Measurements from ENCODE around the gene PRSS12. TPM values are rescaled to one million over a fixed set of nuclear protein-coding genes. Genes with fewer than 3 reads are reported as not detected.
A peak's percentile ranks its signal among the peaks of the same experiment; 100 is the strongest.
"Not testable (repeated sequence)": the region's sequence is repeated elsewhere in the genome, so short reads cannot be mapped to it uniquely, and the experiment has no call there.

PRSS12 gene
- polyA plus RNA-seq, 1 donor, result 3.9 TPM

DNA sequence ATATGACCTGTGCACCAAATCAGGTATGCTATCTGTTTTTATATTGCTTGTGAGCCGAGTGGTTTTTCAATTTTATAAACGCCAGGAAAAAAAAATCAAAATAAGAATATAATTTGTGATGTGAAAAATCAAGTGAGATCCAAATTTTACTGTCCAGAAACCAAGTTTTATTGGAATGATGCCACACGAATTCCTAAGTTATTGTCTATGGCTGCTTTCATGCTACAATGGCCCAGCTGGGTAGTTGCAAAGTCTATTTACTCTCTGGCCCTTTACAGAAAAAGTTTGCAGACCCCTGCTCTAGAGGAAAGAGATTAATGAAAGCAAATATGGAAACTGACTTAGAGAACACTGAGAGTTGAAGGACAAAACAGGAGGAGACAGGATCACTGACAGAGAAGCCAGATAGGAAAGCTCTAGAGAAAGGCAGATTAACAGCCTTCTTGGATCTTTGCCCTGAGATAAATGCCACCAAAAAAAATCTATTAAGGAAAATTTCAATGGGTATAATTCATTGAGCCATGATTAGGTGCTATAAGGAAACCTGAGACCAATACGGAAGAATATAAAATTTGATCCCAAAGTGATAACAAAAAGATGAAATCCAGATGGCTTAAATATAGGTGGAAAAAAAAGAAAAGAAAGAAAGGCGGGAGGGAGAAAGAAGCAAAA is 29.8 kb downstream of the PRSS12 start:
- DNase-seq, result peak; percentile 42

- DNase-seq, result no peak
Measured at GRCh38 chr4:118318931-118319330, 33.9 kb downstream of the PRSS12 start.

- DNase-seq, result no peak
Measured at GRCh38 chr4:118317691-118318090, 35.1 kb downstream of the PRSS12 start.

DNA sequence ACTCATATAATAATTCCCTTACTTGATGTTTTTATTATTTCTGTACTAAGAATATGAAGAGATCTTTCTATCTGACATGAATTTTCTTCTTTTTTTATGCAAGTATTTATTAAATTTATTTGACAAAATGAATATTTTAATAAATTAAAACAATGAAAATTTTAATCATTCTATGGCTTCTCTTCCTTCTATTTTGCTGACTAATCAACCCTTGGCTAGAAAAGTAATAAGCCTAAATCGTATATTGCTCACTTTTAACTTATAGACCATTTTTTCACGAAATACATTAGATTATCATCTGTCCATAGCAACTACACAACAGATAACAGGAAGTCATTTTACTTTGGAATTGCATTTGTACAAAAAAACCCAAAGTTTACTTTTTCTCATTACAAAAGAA is 38.6 kb downstream of the PRSS12 start:
- DNase-seq, result no peak

- DNase-seq, result no peak
Measured at GRCh38 chr4:118313098-118313497, 39.7 kb downstream of the PRSS12 start.

DNA sequence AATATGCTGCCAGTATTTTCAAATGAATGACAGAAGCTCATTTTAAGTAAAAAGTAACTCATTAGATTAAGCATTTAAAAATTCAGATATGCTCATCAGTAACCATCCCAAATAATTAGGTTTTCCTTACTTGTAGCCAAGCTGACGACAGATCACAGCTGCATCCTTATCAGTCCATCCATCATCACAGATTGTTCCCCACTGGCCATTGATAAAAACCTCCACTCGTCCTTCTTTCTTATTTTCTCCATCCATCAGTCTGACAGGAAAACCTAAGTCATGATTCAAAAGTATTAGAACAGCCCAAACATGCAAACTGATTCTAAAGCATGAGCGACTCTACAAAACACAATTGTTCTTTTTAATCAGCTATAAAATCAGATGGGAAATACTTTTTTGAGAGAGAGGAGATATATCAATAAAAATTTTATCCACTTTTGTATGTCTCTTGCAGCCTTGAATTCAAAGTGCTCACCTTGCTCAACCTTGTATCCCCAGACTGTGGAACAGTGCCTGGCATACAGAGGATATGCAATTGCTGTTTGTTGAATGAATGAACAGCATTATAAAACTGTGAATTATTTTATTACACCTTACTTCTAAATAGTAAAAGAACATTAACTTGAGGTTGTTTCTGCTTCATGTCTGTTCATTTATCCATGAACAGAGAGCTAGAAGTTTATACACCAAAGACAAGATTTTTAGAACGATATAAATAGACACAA is 44.3 kb downstream of the PRSS12 start:
- no peak for DNase-seq

DNA sequence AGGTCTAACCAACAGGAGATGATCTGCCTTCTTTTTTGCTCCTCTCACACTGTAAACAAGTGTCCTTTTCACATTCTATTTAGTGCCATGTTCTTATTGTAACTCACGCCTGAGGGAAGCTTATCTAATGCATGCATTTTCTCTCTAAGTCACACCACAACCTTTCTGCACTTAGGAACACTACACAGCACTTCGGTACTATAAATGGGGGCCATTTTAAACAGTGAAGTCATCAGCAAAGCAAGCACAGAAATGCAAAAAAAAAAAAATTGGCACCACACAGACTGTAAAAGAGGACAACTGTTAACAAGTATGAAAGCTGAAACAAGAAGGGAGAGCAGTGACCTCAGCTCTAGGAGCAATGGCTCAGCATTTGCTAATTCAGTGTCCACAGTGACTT is 45.2 kb downstream of the PRSS12 start:
- no peak for DNase-seq

DNA sequence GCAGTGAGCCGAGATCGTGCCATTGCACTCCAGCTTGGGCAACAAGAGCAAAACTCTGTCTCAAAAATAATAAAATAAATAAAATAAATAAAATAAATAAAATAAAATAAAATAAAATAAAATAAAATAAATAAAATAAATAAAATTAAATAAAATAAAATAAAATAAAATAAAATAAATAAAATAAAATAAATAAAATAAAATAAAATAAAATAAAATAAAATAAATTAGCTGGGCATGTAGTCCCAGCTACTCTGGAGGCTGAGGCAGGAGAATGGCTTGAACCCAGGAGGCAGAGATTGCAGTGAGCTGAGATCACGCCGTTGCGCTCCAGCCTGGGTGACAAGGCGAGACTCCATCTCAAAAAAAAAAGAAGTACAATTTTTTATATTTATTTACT is 53.2 kb downstream of the PRSS12 start:
- not testable (repeated sequence) for DNase-seq

DNA sequence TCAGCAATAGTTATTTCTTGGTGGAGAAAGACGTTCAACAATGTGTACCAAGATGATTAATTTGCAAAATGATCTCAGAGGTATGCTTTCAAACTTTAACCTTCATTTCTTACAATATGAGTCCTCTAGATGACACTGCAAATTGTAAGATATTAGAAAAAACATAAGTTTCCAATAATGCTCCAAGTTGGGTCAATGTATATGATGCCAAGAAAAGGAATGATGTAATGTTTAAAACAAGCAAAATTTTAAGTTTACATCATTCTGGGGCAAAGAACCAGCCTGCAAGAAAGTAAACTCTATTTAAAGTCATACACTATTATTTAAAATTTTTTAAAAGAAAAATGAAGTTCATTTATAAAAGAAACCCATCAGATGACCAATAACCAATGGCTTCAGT is 56.1 kb downstream of the PRSS12 start:
- DNase-seq, result no peak

GRCh38 chr4:118290951-118291350 is 61.9 kb downstream of the PRSS12 start:
- no peak for DNase-seq

GRCh38 chr4:118289794-118290193 is 63.0 kb downstream of the PRSS12 start:
- peak; percentile 32 for DNase-seq

DNA sequence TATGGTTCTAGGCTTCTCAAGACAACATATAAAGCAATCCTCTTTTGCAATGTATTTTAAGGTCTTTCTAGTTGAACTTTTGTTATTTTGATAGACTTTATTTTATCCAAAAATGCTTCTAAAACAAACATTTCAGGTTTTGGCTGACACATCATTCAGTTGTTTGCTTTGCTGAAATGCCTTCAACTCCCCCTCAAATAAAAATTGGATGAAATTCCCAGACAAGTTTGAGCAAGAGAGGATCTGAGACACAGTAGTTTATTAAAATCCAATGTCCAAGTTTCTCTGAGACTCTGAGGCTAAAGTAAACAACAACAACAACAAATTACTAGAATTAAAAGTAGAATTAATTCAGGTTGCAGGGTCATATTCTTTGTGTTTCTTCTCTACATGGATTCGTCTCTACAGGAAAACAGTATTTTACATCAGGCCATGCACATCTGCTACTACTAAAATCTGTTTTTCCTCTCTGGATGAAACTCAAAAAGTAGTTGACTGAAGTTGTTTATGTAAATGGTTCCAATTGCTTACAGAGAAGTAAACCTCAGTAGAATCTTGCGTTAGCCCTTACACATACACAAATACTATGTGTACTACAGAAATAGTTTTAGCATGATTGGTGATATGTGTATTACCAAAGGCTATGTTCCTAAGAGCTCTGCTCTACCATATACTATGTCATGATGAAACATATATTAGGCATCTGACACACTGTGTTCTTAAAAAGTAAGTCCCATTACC is 64.9 kb downstream of the PRSS12 start:
- DNase-seq, result no peak

GRCh38 chr4:118286685-118287084 is 66.1 kb downstream of the PRSS12 start:
- no peak for DNase-seq

DNA sequence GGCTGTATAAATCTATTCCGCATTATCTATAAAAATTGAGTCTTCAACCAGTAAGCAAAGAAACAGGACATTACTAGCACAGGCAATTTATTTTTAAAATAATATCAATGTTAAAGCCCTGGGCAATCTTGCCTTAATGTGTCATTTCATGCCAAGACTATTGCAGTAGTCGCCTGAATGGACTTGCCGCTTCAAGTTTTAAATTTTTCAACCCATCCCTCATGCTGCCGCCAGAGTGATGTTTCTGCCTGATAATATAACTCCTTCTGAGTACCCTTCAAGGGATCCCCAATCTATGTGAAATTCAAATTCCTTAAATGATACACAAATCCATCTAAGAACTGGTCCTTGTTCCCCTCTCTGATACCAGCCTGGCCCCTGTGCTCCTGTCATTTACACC is 66.9 kb downstream of the PRSS12 start:
- DNase-seq, result no peak

- DNase-seq, result no peak
Measured at GRCh38 chr4:118284169-118284568, 68.6 kb downstream of the PRSS12 start.

DNA sequence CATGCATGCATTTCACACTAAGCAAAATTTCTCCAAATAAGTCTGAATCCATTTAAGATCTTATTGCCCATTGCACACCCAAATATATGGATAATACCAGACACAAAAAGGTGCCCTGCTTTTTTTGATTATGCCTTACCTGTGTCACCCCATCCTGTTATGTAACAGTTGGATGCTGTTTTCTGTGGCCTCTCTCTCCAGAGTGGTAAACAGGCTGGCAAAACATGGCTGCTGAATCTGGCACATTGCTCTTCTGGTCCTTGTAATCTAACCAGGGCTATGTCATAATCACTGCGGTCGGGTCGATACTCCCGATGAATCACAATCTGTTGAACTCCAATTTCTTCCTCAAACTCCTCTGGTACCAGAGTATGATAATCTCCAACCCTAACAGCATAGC is 70.1 kb downstream of the PRSS12 start:
- no peak for DNase-seq

DNA sequence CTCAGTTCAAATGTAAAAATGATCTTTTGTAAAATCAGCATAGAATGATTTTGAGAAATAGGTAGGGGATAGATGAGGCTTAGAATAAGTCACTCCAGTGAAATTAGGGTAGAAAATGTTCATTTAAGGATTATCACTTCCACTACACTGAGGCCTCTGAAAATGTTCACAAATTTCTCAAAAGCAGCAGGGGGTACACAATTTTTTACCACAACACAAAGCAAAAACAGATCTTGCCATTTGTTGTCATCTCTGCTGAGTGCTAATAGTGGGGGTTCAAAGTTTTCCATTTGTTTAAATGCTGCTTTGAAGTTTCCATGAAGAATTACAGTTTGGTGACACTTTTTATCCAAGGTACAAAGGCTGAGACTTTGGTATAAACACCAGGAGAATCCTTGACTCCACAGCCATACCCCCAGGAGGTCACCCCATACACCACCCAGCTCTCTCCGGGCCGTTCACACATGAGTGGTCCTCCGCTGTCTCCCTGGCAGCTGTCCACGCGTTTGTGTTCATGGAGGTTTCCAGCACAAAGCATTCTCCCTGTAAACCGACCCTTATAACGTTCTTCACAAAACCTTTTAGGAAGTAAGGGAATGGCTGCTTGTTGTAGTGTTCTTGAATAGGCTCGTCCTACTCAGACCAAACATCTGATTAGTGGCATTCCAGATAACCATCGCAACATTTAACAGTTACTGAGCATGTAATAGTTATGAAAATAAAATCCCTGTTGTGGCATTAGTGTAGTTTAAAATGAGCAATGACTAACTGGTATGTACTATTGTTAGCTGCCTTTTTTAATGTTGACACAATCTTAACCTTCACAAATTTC is 71.0 kb downstream of the PRSS12 start:
- DNase-seq, result no peak

GRCh38 chr4:118280501-118281218 is 72.1 kb downstream of the PRSS12 start:
- DNase-seq, result peak; percentile 56

DNA sequence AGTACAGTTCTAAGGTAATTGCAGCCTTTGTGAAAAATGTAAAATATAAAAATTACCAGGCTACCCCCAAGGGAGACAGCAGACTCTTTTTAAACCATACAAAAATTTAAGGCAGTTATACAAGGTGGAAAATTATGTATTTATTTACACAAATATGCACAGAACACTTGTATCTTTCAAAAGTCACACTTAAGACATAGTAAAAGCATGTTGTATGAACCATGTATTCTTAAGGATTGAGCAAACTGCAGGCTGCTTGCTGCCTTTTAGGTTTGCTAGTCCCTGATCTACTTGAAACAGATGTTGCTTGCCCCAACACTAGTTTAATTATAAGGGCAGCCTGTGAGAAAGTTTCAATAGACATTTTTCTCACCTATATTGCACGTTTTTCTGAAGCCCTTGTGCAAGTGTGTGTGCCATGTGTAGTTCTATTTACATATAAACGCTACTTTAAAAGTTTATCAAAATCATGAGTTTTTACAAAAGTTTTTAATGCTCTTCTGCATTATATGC is 72.8 kb downstream of the PRSS12 start:
- no peak for DNase-seq

DNA sequence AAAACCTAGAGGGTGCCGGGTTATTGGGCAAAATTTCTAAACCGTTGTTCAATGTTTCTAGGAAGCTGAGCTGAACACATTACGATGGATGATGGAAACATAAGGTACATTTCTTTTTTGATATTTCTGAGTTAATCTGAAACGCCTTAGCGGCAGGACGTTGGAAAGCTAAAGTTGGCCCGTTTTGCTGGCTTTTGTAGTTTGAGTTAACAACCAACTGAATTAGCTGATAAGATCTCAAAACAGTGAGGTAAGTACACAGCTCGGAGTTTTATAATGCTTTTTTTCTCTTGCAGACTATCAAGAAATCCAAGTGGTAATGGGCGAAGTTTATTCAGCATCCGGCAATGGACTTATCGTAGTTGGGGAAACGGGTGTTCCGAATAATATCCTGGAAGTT is 73.5 kb downstream of the PRSS12 start:
- DNase-seq, result no peak

DNA sequence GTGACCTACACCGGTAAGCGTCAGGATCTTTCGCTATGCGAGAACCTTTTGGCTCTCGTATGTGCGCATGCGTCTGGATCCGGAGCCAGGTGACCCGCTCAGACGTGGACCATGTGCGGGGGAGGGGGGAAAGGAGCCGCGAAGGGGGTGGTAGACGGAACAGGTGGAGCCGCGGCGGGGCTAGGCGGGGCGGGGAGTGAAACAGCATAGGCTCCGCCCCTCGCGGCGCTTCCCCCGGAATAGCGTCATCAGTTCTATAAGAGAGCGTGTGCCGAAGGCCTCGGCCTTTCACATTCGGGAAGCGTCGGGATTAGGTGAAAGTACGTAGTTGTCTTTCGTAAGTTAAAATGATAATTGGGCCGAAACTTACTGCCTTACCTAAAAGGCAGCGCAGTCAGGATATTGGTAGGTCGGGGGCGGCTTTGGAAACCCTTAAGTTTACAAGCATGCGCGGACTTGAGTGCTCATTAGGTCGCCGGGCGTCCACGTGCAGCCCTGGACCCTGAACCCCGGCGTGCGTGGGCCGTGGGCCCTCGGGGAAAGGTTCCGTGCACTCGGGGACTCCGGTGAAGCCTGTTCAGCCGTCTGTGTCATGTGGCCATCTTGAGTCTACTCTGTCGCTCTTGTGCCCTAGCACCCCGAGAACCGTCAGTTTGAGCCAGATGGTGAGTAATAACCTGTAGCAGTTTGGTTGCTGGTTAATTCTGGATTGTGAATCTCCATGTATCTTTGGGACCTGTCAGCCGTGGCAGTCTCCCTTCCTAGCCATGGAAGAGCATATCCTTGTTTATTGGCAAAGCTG is 74.1 kb downstream of the PRSS12 start:
- peak; percentile 94 for DNase-seq

Measured in hindlimb muscle (tissue), 1 donor.